WTC11 (cell line): ENCODE data around the gene PTPN21.

Experiments used
- ARID4B ChIP-seq: sonication (generic); formaldehyde crosslinking; IDR thresholded peaks from 2 replicates; pipeline ENCODE4 v1.8.0; 2023; ENCODE audit warnings: missing genetic modification reagents, mild to moderate bottlenecking, borderline replicate concordance
- CBFB ChIP-seq: sonication (generic); formaldehyde crosslinking; IDR thresholded peaks from 2 replicates; pipeline ENCODE4 v1.8.1; 2022; ENCODE audit warnings: mild to moderate bottlenecking, low read depth, missing genetic modification reagents
- FOXP4 ChIP-seq: sonication (generic); formaldehyde crosslinking; IDR thresholded peaks from 2 replicates; pipeline ENCODE4 v1.8.0; 2022; ENCODE audit warnings: mild to moderate bottlenecking, missing genetic modification reagents
- HMGXB4 ChIP-seq: sonication (generic); formaldehyde crosslinking; IDR thresholded peaks from 2 replicates; pipeline ENCODE4 v1.8.1; 2023; ENCODE audit warnings: mild to moderate bottlenecking, moderate library complexity, missing genetic modification reagents
- MXD4 ChIP-seq: fragments of 250-450 bp; sonication (Bioruptor Pico); IDR thresholded peaks from 2 replicates; pipeline ENCODE4 v1.8.0; 2021; ENCODE audit warnings: mild to moderate bottlenecking, moderate library complexity, borderline replicate concordance
- TCF7 ChIP-seq: sonication (generic); formaldehyde crosslinking; IDR thresholded peaks from 2 replicates; pipeline ENCODE4 v1.8.0; 2022; ENCODE audit warnings: mild to moderate bottlenecking, low read depth, missing genetic modification reagents, moderate library complexity
- TEAD4 ChIP-seq: sonication (generic); formaldehyde crosslinking; IDR thresholded peaks from 2 replicates; pipeline ENCODE4 v1.8.0; 2022; ENCODE audit warnings: mild to moderate bottlenecking, missing genetic modification reagents

- no peak for TF ChIP-seq MXD4 (CRISPR knock-in tag)
- TF ChIP-seq CBFB (CRISPR knock-in tag): no peak
- no peak for TF ChIP-seq FOXP4 (CRISPR knock-in tag)
- TF ChIP-seq TCF7 (CRISPR knock-in tag): no peak
- no peak for TF ChIP-seq TEAD4 (CRISPR knock-in tag)
- TF ChIP-seq HMGXB4: no peak
- no peak for TF ChIP-seq ARID4B (CRISPR knock-in tag)
Observed at GRCh38 chr14:88463318-88463717, 91.5 kb downstream of the PTPN21 start.
